ENCODE data around the gene SIX6. TPM values are rescaled to one million over a fixed set of nuclear protein-coding genes. Genes with fewer than 3 reads are reported as not detected.
"Not testable (repeated sequence)": the region's sequence is repeated elsewhere in the genome, so short reads cannot be mapped to it uniquely, and the experiment has no call there.

The SIX6 gene
- not detected for polyA plus RNA-seq (ENCODE audit: insufficient read depth in 1 of 5, insufficient read length in 5 of 5, low replicate concordance in 1 of 5)
- long read RNA-seq, donor 1, result 0 reads
- long read RNA-seq, donor 2, result 0 reads
- long read RNA-seq, donor 3, result 0 reads
- long read RNA-seq, donor 4, result 0 reads
- long read RNA-seq, donor 5, result 0 reads
- long read RNA-seq, donor 6, result 0 reads
- long read RNA-seq, donor 7, result 0 reads
- long read RNA-seq, donor 8, result 0 reads

- no peak for DNase-seq
Measured at GRCh38 chr14:60508707-60509437, at the start of gene SIX6. SIX6 (plus strand) TSS chr14:60509146; CDS start chr14:60509399, 253 bp downstream.

GRCh38 chr14:60480248-60480647 is 28.7 kb upstream of the SIX6 start:
- DNase-seq, result not testable (repeated sequence)

GRCh38 chr14:60482743-60483142 is 26.2 kb upstream of the SIX6 start:
- no peak for DNase-seq

GRCh38 chr14:60485057-60485597 is 23.8 kb upstream of the SIX6 start:
- no peak for DNase-seq

- peak; percentile 62 to 69 for DNase-seq
Measured at GRCh38 chr14:60485598-60486251, 23.2 kb upstream of the SIX6 start, which contains the start of gene C14orf39. C14orf39 (minus strand) TSS chr14:60486063; CDS start chr14:60485078, 985 bp downstream.

- no peak for DNase-seq
Measured at GRCh38 chr14:60487211-60487610, 21.7 kb upstream of the SIX6 start.

GRCh38 chr14:60488175-60488574 is 20.8 kb upstream of the SIX6 start:
- DNase-seq, result no peak

GRCh38 chr14:60490270-60490669 is 18.7 kb upstream of the SIX6 start:
- no peak for DNase-seq

GRCh38 chr14:60495946-60496345 is 13.0 kb upstream of the SIX6 start:
- no peak for DNase-seq

GRCh38 chr14:60502541-60502940 is 6.4 kb upstream of the SIX6 start:
- DNase-seq, result no peak

- DNase-seq, result no peak
Measured at GRCh38 chr14:60505448-60505847, 3.5 kb upstream of the SIX6 start.

- DNase-seq, result no peak
Measured at GRCh38 chr14:60506010-60506409, 2.9 kb upstream of the SIX6 start.

- no peak for DNase-seq
Measured at GRCh38 chr14:60506462-60506984, 2.4 kb upstream of the SIX6 start.

- no peak for DNase-seq
Measured at GRCh38 chr14:60506985-60507829, 1.7 kb upstream of the SIX6 start.

- no peak for DNase-seq
Measured at GRCh38 chr14:60508363-60508706, 611 bp upstream of the SIX6 start.

GRCh38 chr14:60509438-60510253 is 700 bp downstream of the SIX6 start:
- DNase-seq, result no peak

- DNase-seq, result no peak
Measured at GRCh38 chr14:60510254-60510950, 1.5 kb downstream of the SIX6 start.

- DNase-seq, result no peak
Measured at GRCh38 chr14:60510951-60511599, 2.1 kb downstream of the SIX6 start.

GRCh38 chr14:60512126-60512525 is 3.2 kb downstream of the SIX6 start:
- no peak for DNase-seq

Data from right lung (tissue), 10 donors.